SK-N-SH (cell line): ENCODE measurements around the gene GLDC. TPM values are rescaled to one million over a fixed set of nuclear protein-coding genes. Genes with fewer than 3 reads are reported as not detected.

ENCODE experiments used
- CTCF ChIA-PET: fragments of 300-600, 350-600 bp; formaldehyde crosslinking; extraction: SDS; loops from one replicate; lab custom pipeline; 2021; lab: Yijun Ruan, JAX
- POLR2A ChIA-PET: fragments of 350-600 bp; sonication (Branson Sonifier 250); formaldehyde crosslinking; extraction: SDS; loops from one replicate; lab custom pipeline; 2020; ENCODE audit warnings: antibody characterized with exemption, inconsistent platforms; lab: Yijun Ruan, JAX
- DNase-seq: peaks from one replicate; pipeline ENCODE4 v3.0.0; 2012
- H2AFZ ChIP-seq: fragments of 200-600 bp; sonication (generic); 2 replicates; pipeline ENCODE4 v1.8.1; 2016; ENCODE audit warnings: antibody characterized with exemption, mild to moderate bottlenecking, low read depth
- H3F3A ChIP-seq: fragments of 200-600 bp; sonication (generic); replicated peaks from 2 replicates; pipeline ENCODE3; 2016; ENCODE audit warnings: antibody characterized with exemption, mild to moderate bottlenecking; ENCODE audit not compliant: insufficient read depth
- H3K27ac ChIP-seq, 2 experiments: fragments of 200-500 bp in 1 of 2; fragments of 200-600 bp in 1 of 2; sonication (Bioruptor generic) in 1 of 2; sonication (generic), shearing (Covaris generic) in 1 of 2; 2 replicates each; pipeline versions ENCODE4 v1.5.1 to v1.6.1; 2014 to 2016; ENCODE audit warnings: low read depth in 2 of 2, inconsistent platforms in 1 of 2, low read length in 1 of 2, mild to moderate bottlenecking in 1 of 2, mixed read lengths in 1 of 2
- H3K27me3 ChIP-seq: fragments of 200-600 bp; sonication (generic), shearing (Covaris generic); 2 replicates; pipeline ENCODE4 v1.6.1; 2016; ENCODE audit warnings: mixed run types; ENCODE audit not compliant: insufficient read depth
- H3K36me3 ChIP-seq, 2 experiments: fragments of 200-500 bp in 1 of 2; fragments of 200-600 bp in 1 of 2; sonication (Bioruptor generic) in 1 of 2; sonication (generic) in 1 of 2; replicated peaks in 1 of 2; 2 replicates each; pipeline versions ENCODE3 to v1.5.1; 2014 to 2016; ENCODE audit warnings: low read length in 1 of 2, mild to moderate bottlenecking in 1 of 2; ENCODE audit not compliant: insufficient read depth in 2 of 2, control insufficient read depth in 1 of 2
- H3K4me1 ChIP-seq, 2 experiments: fragments of 200-500 bp in 1 of 2; fragments of 200-600 bp in 1 of 2; sonication (Bioruptor generic) in 1 of 2; sonication (generic), shearing (Covaris generic) in 1 of 2; 2 replicates each; pipeline versions ENCODE4 v1.5.1 to v1.6.1; 2014 to 2016; ENCODE audit warnings: low read depth in 1 of 2, low read length in 1 of 2, mixed run types in 1 of 2; ENCODE audit not compliant: insufficient read depth in 2 of 2, control insufficient read depth in 1 of 2
- H3K4me2 ChIP-seq: fragments of 200-600 bp; sonication (generic), shearing (Covaris generic); 2 replicates; pipeline ENCODE4 v1.6.1; 2017; ENCODE audit warnings: mixed run types
- H3K4me3 ChIP-seq, 2 experiments: fragments of 200-500 bp in 1 of 2; fragments of 200-600 bp in 1 of 2; sonication (Bioruptor generic) in 1 of 2; sonication (generic), shearing (Covaris generic) in 1 of 2; 2 replicates each; pipeline versions ENCODE4 v1.5.1 to v1.8.1; 2014 to 2016; ENCODE audit warnings: low read depth in 2 of 2, inconsistent platforms in 1 of 2, low read length in 1 of 2, mild to moderate bottlenecking in 1 of 2, mixed read lengths in 1 of 2, moderate library complexity in 1 of 2
- H3K79me2 ChIP-seq: fragments of 200-600 bp; sonication (generic); 2 replicates; pipeline ENCODE4 v1.8.1; 2017; ENCODE audit warnings: mild to moderate bottlenecking; ENCODE audit not compliant: insufficient read depth
- H3K9ac ChIP-seq: fragments of 200-600 bp; sonication (generic); 2 replicates; pipeline ENCODE4 v1.6.1; 2017; ENCODE audit warnings: mixed run types
- H3K9me2 ChIP-seq: fragments of 200-600 bp; sonication (generic); 2 replicates; pipeline ENCODE4 v1.6.1; 2017; ENCODE audit warnings: mixed run types
- H3K9me3 ChIP-seq: fragments of 200-600 bp; sonication (generic); 2 replicates; pipeline ENCODE4 v1.6.1; 2017; ENCODE audit warnings: mixed run types, mild to moderate bottlenecking, moderate library complexity
- H4K20me1 ChIP-seq: fragments of 200-600 bp; sonication (generic); 2 replicates; pipeline ENCODE4 v1.6.1; 2017; ENCODE audit warnings: mild to moderate bottlenecking, mixed run types; ENCODE audit not compliant: insufficient read depth
- EZH2phosphoT487 ChIP-seq: fragments of 200-600 bp; sonication (generic); IDR thresholded peaks from 2 replicates; pipeline ENCODE4 v1.6.1; 2017; ENCODE audit warnings: low read depth, mixed run types, mild to moderate bottlenecking, antibody characterized with exemption, moderate library complexity, borderline replicate concordance
- FOSL2 ChIP-seq: IDR thresholded peaks from 2 replicates; pipeline ENCODE4 v1.4.0; 2012; ENCODE audit warnings: low read depth, mild to moderate bottlenecking, moderate library complexity, borderline replicate concordance
- FOXJ3 ChIP-seq: sonication (generic); formaldehyde crosslinking; IDR thresholded peaks from 2 replicates; pipeline ENCODE4 v1.5.1; 2020; ENCODE audit warnings: mild to moderate bottlenecking, missing genetic modification reagents
- GATA2 ChIP-seq: sonication (generic); formaldehyde crosslinking; IDR thresholded peaks from 2 replicates; pipeline ENCODE4 v1.5.0; 2020; ENCODE audit warnings: mild to moderate bottlenecking, missing genetic modification reagents
- MAX ChIP-seq: IDR thresholded peaks from 2 replicates; pipeline ENCODE4 v1.4.0; 2012; ENCODE audit warnings: low read depth
- MEF2A ChIP-seq: IDR thresholded peaks from 2 replicates; pipeline ENCODE4 v1.4.0; 2012; ENCODE audit warnings: low read depth, borderline replicate concordance
- MXI1 ChIP-seq: IDR thresholded peaks from 2 replicates; pipeline ENCODE4 v1.6.1; 2012; ENCODE audit warnings: mild to moderate bottlenecking, low read depth, low read length, improper control_type of control experiment
- NFIC ChIP-seq: IDR thresholded peaks from 2 replicates; pipeline ENCODE4 v1.4.0; 2012; ENCODE audit warnings: borderline replicate concordance
- NRF1 ChIP-seq: IDR thresholded peaks from 2 replicates; pipeline ENCODE4 v1.6.1; 2012; ENCODE audit warnings: low read depth, mild to moderate bottlenecking, low read length
- POLR2AphosphoS5 ChIP-seq: IDR thresholded peaks from 2 replicates; pipeline ENCODE4 v1.6.1; 2012; ENCODE audit warnings: low read depth, low read length
- RAD21 ChIP-seq: IDR thresholded peaks from 2 replicates; pipeline ENCODE4 v1.6.1; 2012; ENCODE audit warnings: mild to moderate bottlenecking, low read length
- RCOR1 ChIP-seq: fragments of 150-350 bp; IDR thresholded peaks from 2 replicates; pipeline ENCODE4 v1.6.1; 2017; ENCODE audit warnings: antibody characterized with exemption, low read length
- RFX5 ChIP-seq: IDR thresholded peaks from 2 replicates; pipeline ENCODE4 v1.6.1; 2012; ENCODE audit warnings: mild to moderate bottlenecking, improper control_type of control experiment, low read length
- RXRA ChIP-seq: IDR thresholded peaks from 2 replicates; pipeline ENCODE4 v1.4.0; 2012; ENCODE audit warnings: low read depth, mild to moderate bottlenecking, borderline replicate concordance
- SIN3A ChIP-seq: IDR thresholded peaks from 2 replicates; pipeline ENCODE4 v1.6.1; 2012; ENCODE audit warnings: low read depth, mild to moderate bottlenecking, low read length, moderate library complexity, borderline replicate concordance
- SMC3 ChIP-seq: IDR thresholded peaks from 2 replicates; pipeline ENCODE4 v1.6.1; 2012; ENCODE audit warnings: low read depth, low read length, improper control_type of control experiment
- TAF1 ChIP-seq: IDR thresholded peaks from 2 replicates; pipeline ENCODE4 v1.6.1; 2012; ENCODE audit warnings: low read depth, mild to moderate bottlenecking, low read length, moderate library complexity, borderline replicate concordance
- USF1 ChIP-seq: IDR thresholded peaks from 2 replicates; pipeline ENCODE4 v1.4.0; 2012; ENCODE audit warnings: low read depth, borderline replicate concordance
- YY1 ChIP-seq: IDR thresholded peaks from 2 replicates; pipeline ENCODE4 v1.4.0; 2012; ENCODE audit warnings: low read depth, mild to moderate bottlenecking
- WGBS: methylation state at CpG from one replicate; pipeline ENCODE4 v1.1.6; 2017; ENCODE audit warnings: low lambda C conversion rate; 5-methylcytosine and 5-hydroxymethylcytosine counted together
- polyA plus RNA-seq, 3 experiments: library from polyadenylated mRNA; depleted of rRNA; stranded (reverse); fragments of >200 nt; gene quantifications; 2 replicates each; pipeline ENCODE4 v1.2.3, GENCODE V29; 2012
- TF ChIP-seq, protein P1 (sequence below): fragments of 150-350 bp; IDR thresholded peaks from 2 replicates; pipeline ENCODE4 v1.6.1; 2016; ENCODE audit warnings: mild to moderate bottlenecking, low read depth, low read length
- TF ChIP-seq, protein P2 (sequence below): IDR thresholded peaks from 2 replicates; pipeline ENCODE4; 2012
- TF ChIP-seq, protein P3 (sequence below): fragments of 200-600 bp; sonication (generic); IDR thresholded peaks from 2 replicates; pipeline ENCODE4 v1.6.1; 2017; ENCODE audit warnings: antibody characterized with exemption, mild to moderate bottlenecking, moderate library complexity

Gene GLDC
- polyA plus RNA-seq, 1 of the 3 experiments (the other 2 are of a cell fraction) = 4.1 TPM

DNA sequence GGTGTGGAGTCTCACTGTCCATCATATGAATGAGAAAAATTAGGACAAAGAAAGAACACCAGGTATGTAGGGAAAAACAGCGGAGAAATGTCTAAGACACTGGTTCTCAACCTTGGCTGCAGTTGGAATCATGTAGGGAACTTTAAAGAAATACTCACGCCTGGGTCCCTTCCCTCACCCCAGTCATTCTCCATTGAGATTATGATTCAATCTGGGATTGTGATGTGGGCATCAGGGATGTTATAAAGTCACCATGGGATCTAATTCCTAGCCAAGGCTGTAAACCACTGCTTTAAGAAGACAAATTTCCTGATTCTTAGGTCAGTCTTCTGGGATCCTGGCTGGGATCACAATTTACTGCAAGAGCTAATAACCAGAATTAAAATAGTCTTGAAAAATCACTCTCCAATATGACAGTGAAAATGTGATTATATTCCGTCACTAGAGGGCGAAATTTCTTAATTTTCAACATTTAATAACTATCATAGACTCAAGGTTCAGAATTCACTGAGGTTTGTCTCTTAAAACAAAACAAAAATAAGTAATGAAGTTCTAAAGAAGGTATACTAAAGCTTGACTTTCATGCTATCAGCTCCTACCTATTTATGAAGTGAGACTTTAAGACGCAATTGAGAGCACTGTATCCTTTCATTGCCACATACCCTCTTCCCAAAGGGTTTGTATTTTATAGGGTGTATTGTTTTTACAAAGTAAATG lies 60.5 kb downstream of the GLDC start:
- H3K4me1 ChIP-seq = no peaks in the 10 kb centered on the region
- no peaks in the 10 kb centered on the region for H3K9me2 ChIP-seq
- ChIA-PET CTCF (interaction anchor here (0.6 to 3.5 kb wide), 40 partner anchors 9 to 296 kb away, joined by 3 to 21 read pairs (median 4); partner anchors contain the start of gene GLDC), POLR2A (no interaction called here)
- no peak overlapping the region for H3K4me3 ChIP-seq
- no peaks in the 10 kb centered on the region for H4K20me1 ChIP-seq
- no peaks in the 10 kb centered on the region for H3K36me3 ChIP-seq
- no peak overlapping the region for H3K27ac ChIP-seq
- DNase-seq = peak; percentile 30
- no peak overlapping the region for H3K4me2 ChIP-seq
- no peaks in the 10 kb centered on the region for H3K79me2 ChIP-seq
- no peak overlapping the region; the same call in 1 of the 2 replicates for H2AFZ ChIP-seq
- no peaks in the 10 kb centered on the region for H3K9me3 ChIP-seq
- no peaks in the 10 kb centered on the region for H3F3A ChIP-seq
- H3K27me3 ChIP-seq = no peaks in the 10 kb centered on the region; the same call in 1 of the 2 replicates
- WGBS = 55% methylated on average over 5 of the region's 5 CpGs
- H3K9ac ChIP-seq = no peak overlapping the region
- TF ChIP-seq YY1 = no peak
- TF ChIP-seq SIN3A = no peak
- TF ChIP-seq TAF1 = no peak
- TF ChIP-seq, protein P1, sequence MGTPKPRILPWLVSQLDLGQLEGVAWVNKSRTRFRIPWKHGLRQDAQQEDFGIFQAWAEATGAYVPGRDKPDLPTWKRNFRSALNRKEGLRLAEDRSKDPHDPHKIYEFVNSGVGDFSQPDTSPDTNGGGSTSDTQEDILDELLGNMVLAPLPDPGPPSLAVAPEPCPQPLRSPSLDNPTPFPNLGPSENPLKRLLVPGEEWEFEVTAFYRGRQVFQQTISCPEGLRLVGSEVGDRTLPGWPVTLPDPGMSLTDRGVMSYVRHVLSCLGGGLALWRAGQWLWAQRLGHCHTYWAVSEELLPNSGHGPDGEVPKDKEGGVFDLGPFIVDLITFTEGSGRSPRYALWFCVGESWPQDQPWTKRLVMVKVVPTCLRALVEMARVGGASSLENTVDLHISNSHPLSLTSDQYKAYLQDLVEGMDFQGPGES = no peak
- TF ChIP-seq FOSL2 = no peak
- TF ChIP-seq, protein P2, sequence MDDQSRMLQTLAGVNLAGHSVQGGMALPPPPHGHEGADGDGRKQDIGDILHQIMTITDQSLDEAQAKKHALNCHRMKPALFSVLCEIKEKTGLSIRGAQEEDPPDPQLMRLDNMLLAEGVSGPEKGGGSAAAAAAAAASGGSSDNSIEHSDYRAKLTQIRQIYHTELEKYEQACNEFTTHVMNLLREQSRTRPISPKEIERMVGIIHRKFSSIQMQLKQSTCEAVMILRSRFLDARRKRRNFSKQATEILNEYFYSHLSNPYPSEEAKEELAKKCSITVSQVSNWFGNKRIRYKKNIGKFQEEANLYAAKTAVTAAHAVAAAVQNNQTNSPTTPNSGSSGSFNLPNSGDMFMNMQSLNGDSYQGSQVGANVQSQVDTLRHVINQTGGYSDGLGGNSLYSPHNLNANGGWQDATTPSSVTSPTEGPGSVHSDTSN = no peak
- TF ChIP-seq RAD21 = peak; percentile 65
- no peak for TF ChIP-seq NFIC
- TF ChIP-seq, protein P3, sequence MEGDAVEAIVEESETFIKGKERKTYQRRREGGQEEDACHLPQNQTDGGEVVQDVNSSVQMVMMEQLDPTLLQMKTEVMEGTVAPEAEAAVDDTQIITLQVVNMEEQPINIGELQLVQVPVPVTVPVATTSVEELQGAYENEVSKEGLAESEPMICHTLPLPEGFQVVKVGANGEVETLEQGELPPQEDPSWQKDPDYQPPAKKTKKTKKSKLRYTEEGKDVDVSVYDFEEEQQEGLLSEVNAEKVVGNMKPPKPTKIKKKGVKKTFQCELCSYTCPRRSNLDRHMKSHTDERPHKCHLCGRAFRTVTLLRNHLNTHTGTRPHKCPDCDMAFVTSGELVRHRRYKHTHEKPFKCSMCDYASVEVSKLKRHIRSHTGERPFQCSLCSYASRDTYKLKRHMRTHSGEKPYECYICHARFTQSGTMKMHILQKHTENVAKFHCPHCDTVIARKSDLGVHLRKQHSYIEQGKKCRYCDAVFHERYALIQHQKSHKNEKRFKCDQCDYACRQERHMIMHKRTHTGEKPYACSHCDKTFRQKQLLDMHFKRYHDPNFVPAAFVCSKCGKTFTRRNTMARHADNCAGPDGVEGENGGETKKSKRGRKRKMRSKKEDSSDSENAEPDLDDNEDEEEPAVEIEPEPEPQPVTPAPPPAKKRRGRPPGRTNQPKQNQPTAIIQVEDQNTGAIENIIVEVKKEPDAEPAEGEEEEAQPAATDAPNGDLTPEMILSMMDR = peak; percentile 67
- TF ChIP-seq SMC3 = peak; percentile 26; the same call in 1 of the 2 replicates
- no peak for TF ChIP-seq MAX

GRCh38 chr9:6581253-6581652 lies 64.3 kb downstream of the GLDC start:
- 81% methylated on average over 3 of the region's 3 CpGs for WGBS
- POLR2A ChIA-PET = no interaction called here
- Histone ChIP-seq H3K9ac (no peak overlapping the region), H3K27me3 (no peaks in the 10 kb centered on the region; the same call in 1 of the 2 replicates), H3K79me2 (no peaks in the 10 kb centered on the region), H3K4me3 (no peak overlapping the region), H3F3A (no peaks in the 10 kb centered on the region), H3K9me2 (no peaks in the 10 kb centered on the region), H2AFZ (no peak overlapping the region), H3K36me3 (no peaks in the 10 kb centered on the region), H3K27ac (no peak overlapping the region), H3K4me2 (no peak overlapping the region), H3K9me3 (no peaks in the 10 kb centered on the region), H4K20me1 (no peaks in the 10 kb centered on the region), H3K4me1 (no peaks in the 10 kb centered on the region)
- CTCF ChIA-PET = interaction anchor here (1.0 to 1.5 kb wide), 2 partner anchors 86 kb away, joined by 3 to 4 read pairs; no protein-coding TSS in a partner anchor
- TF ChIP-seq MXI1 (no peak), FOXJ3 (CRISPR knock-in tag) (no peak), RFX5 (no peak), EZH2phosphoT487 (no peak), USF1 (no peak), GATA2 (CRISPR knock-in tag) (no peak), RCOR1 (no peak), MEF2A (no peak), NRF1 (no peak), RXRA (no peak), POLR2AphosphoS5 (no peak)
- DNase-seq = no peak
